ENCODE data around the gene NT5DC1.
A peak's percentile ranks its signal among the peaks of the same experiment; 100 is the strongest.
"Not testable (repeated sequence)": the region's sequence is repeated elsewhere in the genome, so short reads cannot be mapped to it uniquely, and the experiment has no call there.

Gene NT5DC1

DNA sequence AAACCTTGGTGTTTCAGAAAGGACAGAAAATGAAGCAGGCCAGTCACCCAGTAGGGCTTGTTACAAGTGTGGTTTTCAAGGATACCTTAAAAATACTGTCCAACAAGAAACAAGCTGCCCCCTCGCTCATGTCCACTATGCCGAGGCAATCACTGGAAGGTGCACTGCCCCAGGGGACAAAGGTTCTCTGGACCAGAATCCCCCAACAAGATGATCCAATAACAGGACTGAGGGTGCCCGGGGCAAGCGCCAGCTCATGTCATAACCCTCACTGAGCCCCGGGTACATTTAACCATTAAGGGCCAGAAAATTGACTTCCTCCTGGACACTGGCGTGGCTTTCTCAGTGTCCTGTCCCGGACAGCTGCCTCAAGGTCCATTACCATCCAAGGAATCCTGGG lies 6.6 kb upstream of the NT5DC1 start:
- DNase-seq = no peak

GRCh38 chr6:116096048-116096759 lies 4.4 kb upstream of the NT5DC1 start:
- not testable (repeated sequence) for DNase-seq

DNA sequence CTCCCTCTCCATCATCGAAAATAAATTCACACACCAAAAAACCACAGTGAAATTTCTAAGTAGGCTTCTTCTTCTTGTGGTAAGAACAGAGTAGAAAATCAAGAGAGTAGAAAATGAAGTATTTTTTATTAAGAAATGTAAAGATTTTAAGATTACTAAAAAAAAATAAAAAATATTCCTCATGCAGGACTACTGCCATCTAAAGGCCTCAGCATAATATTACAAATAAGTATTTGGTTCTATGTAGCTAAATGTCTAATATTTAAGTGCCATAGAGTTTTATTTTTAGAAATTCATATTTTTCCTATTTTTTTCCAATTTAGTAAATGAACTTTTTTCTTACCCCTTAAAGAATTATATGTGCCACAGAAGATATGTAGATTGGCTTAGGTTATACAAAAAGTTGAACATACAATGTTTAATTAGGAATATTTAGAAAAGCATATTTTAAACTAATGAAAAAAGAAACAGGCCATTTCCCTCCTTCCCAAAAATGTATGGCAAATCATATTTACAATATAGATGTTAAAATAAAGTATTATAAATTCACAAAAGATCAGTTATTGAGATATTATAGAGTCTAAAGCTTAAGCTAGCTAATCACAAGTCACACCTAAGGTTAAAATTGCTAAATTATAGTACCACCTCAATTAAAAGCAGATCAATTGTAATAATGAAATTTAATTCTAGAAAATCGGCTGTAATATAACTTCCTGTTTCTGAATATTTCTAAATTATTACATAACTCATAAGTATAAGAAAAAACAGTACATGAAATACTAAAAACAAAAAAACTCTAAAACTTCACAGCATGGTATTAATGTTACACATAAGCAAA lies 3.5 kb upstream of the NT5DC1 start:
- no peak for DNase-seq

DNA sequence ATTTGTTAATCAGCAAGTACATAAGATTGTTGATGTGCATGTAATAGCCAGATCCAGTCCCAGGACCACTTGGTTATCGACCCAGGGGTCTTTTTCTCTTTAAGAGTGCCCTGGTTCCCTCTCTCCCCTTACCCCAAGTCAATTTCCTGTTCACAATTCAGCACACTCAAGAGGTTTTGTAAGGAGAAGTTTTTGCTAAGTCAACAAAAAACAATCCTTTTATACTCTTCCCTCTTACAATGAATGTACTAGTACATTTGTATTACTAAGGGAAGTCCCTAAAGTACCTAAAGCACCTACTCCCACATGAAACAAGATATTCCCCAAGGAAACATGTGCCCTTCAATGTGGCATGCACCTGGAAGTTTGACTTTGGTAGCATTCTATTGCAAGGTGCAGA lies 1.6 kb upstream of the NT5DC1 start:
- DNase-seq = no peak

DNA sequence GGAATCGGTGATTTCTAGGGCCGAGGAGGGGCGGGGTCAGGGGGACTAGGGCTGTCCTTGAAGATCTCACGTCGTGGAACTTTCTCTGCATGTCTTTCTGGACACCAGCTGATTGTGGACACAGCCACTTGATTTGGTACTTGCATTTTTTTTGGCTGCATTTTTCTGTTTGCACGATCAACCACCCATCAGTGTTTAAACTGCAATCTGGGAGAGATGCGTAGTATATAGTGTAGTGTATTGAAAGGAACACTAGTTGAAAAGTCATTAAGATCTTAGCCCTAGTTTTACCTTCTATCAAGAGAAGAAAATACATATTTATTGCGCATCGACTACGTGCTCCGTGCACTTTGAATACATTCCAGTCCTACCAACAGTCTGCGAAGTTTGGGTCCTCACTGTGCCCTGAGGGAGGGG lies 657 bp downstream of the NT5DC1 start:
- DNase-seq = no peak

- no peak for DNase-seq
These were observed 1.1 kb downstream of the NT5DC1 start for GRCh38 chr6:116101790-116102189.

- no peak for DNase-seq
These were observed 2.2 kb downstream of the NT5DC1 start for GRCh38 chr6:116102873-116103272.

DNA sequence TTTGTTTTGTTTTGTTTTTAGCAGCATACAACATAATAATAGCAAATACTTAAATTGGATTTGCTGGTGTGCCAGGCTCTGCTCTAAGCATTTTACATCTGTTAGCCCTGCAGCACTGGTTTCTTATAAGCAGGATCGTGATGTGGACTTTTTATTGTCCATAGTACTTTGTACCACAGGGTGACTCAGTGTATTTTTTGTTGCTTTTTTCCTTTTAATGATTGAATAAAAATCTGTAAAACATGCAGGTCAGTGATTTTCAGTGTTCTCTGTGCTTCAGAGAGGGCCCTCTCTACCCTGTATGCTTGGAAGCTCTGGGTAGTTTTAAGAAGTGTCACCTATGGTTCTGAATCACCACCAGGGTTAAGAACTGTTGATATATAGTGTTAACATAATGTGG lies 4.0 kb downstream of the NT5DC1 start:
- no peak for DNase-seq

- DNase-seq = no peak
These were observed 4.6 kb downstream of the NT5DC1 start for GRCh38 chr6:116105247-116105646.

DNA sequence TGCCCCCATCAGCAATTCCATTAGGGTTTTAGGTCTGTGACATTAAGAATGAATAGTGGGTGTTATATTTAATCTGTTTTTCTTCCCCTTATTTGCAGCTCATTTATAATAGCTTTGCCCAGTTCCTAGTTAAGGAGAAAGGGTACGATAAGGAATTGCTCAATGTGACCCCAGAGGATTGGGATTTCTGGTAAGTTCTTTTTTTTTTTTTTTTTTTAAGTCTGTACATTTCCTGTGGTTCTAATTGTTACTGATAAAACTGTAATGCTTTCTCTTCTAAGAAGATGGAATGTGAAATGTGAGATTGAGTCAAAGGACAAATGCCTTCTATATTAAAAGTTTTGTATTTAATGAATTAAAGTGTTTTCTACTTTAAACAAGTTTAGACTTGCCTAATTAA lies 5.5 kb downstream of the NT5DC1 start:
- no peak for DNase-seq

DNA sequence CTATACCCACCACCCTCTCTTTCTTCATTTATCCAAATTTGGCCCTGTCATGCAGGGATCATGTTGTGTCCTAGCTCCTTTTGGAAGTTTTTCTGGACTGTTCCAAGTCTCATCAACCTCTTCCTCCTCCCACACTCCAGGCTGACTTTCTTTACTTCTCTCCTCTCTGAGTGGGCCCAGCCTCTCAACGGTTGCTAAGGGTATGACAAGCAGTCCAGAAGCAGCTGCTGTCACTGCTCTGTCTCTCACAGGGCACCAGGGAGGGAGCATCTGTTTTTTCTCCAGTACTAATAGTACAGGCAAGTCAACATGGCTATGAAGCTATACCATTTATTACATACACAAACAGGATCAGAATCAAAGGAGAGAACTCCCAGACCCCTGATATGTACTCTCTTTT lies 8.2 kb downstream of the NT5DC1 start:
- DNase-seq = no peak

- peak; percentile 47 for DNase-seq
These were observed 11.2 kb downstream of the NT5DC1 start for GRCh38 chr6:116111552-116112528.

DNA sequence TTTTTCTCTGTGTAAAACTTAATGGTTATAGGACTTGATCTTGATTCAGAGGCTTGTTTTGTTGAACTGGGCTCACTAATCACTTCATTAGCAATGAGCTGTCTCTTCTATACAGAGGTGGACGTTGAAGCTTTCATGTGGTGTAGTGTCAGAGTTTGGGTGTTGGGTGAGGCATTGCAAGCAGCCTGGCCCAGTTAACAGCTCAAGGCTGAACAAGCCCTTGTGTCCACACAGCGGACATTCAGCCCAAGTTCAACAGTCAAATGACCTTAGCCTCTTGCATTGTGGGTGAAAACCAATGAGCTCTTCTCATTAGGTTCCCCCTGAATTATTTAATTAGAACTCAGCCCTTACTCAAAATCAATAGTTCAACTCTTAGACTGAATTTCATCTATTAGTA lies 12.7 kb downstream of the NT5DC1 start:
- DNase-seq = no peak

- DNase-seq = no peak
These were observed 15.1 kb downstream of the NT5DC1 start for GRCh38 chr6:116115781-116116180.

DNA sequence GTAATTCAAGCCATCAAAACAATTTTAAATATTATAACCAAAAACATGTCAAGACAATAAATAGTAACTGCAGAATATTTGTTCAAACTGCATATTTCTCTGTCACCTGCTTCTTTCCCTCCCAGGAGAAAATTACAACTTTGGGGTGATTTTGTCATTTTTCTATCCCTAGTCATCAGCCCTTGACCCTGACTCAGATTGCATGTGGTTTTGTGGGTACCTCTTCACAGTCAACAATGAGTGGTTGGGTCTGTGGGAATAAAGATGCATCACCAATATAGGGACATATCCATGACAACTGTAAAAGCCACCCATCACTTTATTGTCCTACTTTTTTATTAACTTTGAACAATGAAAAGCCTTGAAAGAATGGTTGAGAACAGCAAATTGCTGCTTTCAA lies 18.0 kb downstream of the NT5DC1 start:
- DNase-seq = no peak

DNA sequence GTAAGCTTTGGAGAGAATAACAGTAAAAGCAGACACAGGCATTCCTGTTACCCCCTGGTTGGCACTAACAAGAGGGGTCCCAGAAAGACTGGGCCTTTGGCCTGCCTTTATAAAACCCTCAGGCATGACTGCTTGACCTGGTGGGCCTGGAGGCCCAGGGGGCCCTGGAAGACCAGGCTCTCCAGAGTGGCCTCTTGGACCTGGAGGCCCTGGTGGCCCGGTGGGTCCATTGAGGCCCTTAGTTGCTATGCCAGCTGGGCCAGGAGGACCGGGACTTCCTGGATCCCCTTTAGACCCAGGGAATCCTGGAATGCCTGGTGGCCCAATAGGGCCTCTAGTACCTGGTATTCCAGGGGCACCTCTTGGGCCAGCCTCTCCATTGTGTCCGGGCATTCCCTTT lies 19.8 kb downstream of the NT5DC1 start:
- no peak for DNase-seq

- DNase-seq = no peak
These were observed 25.4 kb downstream of the NT5DC1 start, which contains the start of gene COL10A1 for GRCh38 chr6:116126032-116126431. Gene COL10A1 (minus strand): TSS chr6:116126132. CDS start chr6:116125492, 640 bp downstream.

DNA sequence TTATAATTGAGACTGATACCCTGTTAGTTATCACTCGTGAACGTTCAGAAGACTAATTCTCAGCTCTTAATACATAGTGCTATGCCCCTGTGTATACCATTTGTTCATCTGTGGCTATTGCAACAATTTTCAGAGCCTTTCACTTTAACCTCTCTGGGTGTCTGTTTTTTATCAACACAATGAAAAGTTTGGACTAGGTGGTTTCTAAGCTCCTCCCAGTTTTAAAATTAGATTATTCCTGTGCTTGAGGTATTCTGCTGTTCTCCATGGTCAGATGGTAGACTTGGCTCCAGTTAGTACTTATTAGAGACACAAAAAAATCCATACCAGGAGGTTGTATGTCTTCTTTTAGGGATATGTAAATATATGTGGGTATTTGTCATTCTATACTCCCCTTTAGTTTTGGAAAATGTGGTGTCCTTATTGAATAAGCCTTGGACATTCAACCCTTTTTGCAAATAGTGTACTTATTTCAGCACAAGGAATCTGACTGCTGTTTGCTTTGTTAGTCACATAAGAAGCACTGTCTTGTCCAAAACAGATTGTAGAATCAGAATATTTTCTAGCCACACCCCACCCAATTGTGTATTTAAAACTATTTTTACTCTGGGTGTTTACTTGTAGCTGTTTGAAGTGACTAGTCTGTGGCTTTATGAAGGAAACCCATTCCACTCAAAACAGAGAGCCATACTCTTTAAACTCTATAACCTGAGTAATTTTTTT lies 27.3 kb downstream of the NT5DC1 start:
- no peak for DNase-seq

DNA sequence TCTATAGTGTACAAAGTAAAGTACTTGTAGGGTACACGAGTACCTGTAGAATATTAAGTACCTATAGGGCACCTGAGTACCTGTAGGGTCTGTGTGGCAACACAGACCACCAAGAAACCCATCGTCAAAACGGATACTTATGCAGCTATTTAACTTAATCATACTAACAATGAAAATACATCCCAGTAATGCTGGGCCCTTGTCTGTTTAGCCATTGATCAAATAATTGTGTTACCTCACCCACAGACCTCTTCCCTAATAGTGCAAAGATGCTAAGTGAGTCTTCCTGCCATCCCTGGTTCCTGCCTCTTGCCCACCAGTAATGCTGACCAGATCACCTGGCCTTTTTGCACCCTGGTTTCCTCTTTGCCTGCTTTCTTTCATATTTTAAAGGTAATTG lies 32.8 kb downstream of the NT5DC1 start:
- DNase-seq = no peak

DNA sequence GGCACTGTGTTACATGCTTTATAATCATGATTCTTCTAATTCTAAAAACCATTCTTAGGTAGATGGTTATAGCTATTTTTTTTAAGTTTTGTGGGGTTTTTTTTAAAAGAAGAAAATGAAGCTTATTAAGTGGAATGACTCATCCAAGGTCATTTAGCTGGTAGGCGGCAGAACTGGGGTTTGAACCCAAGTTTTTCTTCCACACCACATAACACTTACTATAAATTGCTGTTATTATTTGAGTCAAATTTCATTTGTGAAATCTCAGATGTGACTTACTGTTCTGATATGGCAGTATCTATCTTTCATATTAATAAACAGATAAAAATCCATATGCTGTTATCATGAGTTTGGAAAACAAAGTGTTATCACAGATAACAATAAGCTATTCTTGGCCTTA lies 35.7 kb downstream of the NT5DC1 start:
- no peak for DNase-seq

DNA sequence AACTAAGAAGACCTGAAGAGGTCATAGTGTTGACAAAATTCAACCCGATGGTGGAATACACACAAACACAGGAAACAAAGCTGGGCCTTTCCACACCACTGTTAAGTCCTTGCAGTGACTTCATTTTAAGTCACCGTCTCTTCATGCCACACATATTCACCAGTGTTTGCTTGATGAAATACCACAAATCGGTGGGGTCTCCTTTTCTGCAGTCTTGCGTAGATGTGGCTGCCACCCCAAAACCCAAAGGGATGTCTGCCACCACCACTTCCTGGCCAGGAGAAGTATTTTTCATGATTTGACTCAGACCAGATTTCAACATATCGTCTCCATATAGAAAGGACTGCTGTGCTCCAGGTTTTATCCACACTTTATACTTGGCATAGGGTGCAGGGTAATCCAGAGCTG lies 36.3 kb downstream of the NT5DC1 start:
- DNase-seq = no peak

GRCh38 chr6:116139917-116140316 lies 39.3 kb downstream of the NT5DC1 start:
- no peak for DNase-seq
